Neural cell (in vitro differentiated cells): ENCODE results near the gene DDT.

ENCODE experiments used
- CTCF ChIP-seq: fragments of 450-650 bp; IDR thresholded peaks from 2 replicates; pipeline ENCODE4 v1.5.1; 2014; ENCODE audit warnings: antibody characterized with exemption, mild to moderate bottlenecking, moderate library complexity; ENCODE audit not compliant: poor library complexity, severe bottlenecking
- EP300 ChIP-seq: fragments of 450-650 bp; conservative IDR thresholded peaks from 2 replicates; pipeline ENCODE4 v1.6.1; 2014; ENCODE audit warnings: antibody characterized with exemption, mild to moderate bottlenecking, moderate library complexity; ENCODE audit not compliant: poor library complexity, severe bottlenecking
- EZH2 ChIP-seq: fragments of 200-600, 300-800 bp; shearing (Covaris generic), sonication (generic); IDR thresholded peaks from 2 replicates; pipeline ENCODE4 v1.6.1; 2014; ENCODE audit warnings: antibody characterized with exemption, low read length, borderline replicate concordance, mild to moderate bottlenecking; ENCODE audit not compliant: insufficient read depth, poor library complexity, severe bottlenecking
- MXI1 ChIP-seq: fragments of 450-650 bp; conservative IDR thresholded peaks from 2 replicates; pipeline ENCODE4 v1.6.1; 2014; ENCODE audit warnings: antibody characterized with exemption, mild to moderate bottlenecking; ENCODE audit not compliant: poor library complexity, severe bottlenecking
- POLR2AphosphoS5 ChIP-seq: IDR thresholded peaks from 2 replicates; pipeline ENCODE4 v1.6.1; 2012
- RAD21 ChIP-seq: fragments of 450-650 bp; conservative IDR thresholded peaks from 2 replicates; pipeline ENCODE4 v1.6.1; 2014; ENCODE audit warnings: antibody characterized with exemption, mild to moderate bottlenecking, moderate library complexity
- TAF1 ChIP-seq: IDR thresholded peaks from 2 replicates; pipeline ENCODE4 v1.6.1; 2012; ENCODE audit warnings: low read depth

- TF ChIP-seq CTCF (no peak), EP300 (no peak), POLR2AphosphoS5 (no peak), RAD21 (no peak), EZH2 (no peak), TAF1 (no peak), MXI1 (no peak)
These were observed 49.1 kb upstream of the DDT start for GRCh38 chr22:24023204-24023789.
